ENCODE results near the gene ZMYND8. TPM values are rescaled to one million over a fixed set of nuclear protein-coding genes. Genes with fewer than 3 reads are reported as not detected.

Gene ZMYND8
- polyA plus RNA-seq, 3 donors, result 1.4 to 13.8 (median 5.8) TPM

DNA sequence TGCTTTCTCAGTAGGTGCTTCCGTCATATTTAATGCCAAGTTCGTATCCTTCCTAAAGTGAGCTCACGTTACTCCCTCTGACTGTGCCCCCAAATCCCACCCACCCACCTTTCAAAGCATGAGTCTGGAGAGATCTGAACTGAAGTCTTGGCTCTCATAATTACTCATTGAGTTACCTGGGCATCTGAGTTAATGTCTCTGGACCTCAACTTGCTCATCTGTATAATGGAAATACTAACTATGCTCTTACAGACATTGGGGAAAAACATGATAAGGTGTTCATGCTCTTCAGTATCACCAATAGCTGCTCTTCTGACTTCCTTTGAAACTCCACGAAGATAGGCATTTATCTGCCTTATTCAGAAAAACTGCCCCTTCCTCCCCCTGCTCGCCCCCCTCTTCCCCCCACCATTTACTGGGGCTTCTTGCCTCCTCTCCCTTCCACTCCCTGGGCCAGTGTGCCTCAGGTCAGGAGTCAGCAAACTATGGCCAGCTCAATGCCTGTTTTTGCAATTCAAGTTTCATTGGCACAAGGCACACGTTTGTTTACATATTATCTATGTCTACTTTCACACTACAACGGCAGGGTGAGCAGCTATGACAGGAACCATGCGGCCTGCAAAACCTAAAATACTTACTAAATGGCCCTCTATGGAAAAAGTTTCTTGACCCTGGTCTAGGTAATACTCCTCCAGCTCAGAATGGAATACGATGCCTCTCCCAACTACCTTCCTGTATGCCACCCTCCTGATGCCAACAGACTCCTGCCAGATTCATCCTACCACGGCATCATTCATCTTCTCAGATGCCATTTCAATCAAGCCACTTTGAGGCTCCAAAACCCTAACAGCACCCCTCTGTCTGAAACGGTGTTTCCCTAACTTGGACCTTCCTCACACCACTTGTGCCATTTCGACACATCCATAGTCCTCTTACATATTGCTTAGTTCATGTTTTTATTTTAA lies 138.7 kb downstream of the ZMYND8 start:
- H3K4me3 ChIP-seq (replicated peaks in 1 of 3; ENCODE audit: low read depth in 2 of 3, low read length in 3 of 3), result no peak overlapping the region
- H3K79me2 ChIP-seq (ENCODE audit: insufficient read depth, low read length), result no peaks in the 10 kb centered on the region
- H3K9me3 Mint-ChIP-seq, result no peaks in the 10 kb centered on the region
- peak overlapping the region in 1 of 2 donors; percentile 16 for H3K27ac ChIP-seq (ENCODE audit: low read depth in 1 of 2, low read length in 2 of 2)
- H3K9me3 ChIP-seq (replicated peaks in 1 of 2; ENCODE audit: control insufficient read depth in 1 of 2, insufficient read depth in 1 of 2, low read length in 2 of 2), result no peaks in the 10 kb centered on the region
- peak overlapping the region in 4 of 7 donors; percentile 6 to 77 (median 48) for H3K27ac Mint-ChIP-seq
- H3K27me3 ChIP-seq (ENCODE audit: control insufficient read depth in 2 of 2, insufficient read depth in 2 of 2, low read length in 2 of 2), result no peaks in the 10 kb centered on the region
- no peak overlapping the region for H2AFZ ChIP-seq (ENCODE audit: insufficient read depth, low read depth, low read length, poor library complexity, severe bottlenecking)
- H3K27me3 Mint-ChIP-seq (ENCODE audit: low read depth in 3 of 3), result no peaks in the 10 kb centered on the region
- H4K20me1 ChIP-seq (ENCODE audit: insufficient read depth, low read length), result peaks cover 4% of the 10 kb centered on the region
- TF ChIP-seq, protein P1, sequence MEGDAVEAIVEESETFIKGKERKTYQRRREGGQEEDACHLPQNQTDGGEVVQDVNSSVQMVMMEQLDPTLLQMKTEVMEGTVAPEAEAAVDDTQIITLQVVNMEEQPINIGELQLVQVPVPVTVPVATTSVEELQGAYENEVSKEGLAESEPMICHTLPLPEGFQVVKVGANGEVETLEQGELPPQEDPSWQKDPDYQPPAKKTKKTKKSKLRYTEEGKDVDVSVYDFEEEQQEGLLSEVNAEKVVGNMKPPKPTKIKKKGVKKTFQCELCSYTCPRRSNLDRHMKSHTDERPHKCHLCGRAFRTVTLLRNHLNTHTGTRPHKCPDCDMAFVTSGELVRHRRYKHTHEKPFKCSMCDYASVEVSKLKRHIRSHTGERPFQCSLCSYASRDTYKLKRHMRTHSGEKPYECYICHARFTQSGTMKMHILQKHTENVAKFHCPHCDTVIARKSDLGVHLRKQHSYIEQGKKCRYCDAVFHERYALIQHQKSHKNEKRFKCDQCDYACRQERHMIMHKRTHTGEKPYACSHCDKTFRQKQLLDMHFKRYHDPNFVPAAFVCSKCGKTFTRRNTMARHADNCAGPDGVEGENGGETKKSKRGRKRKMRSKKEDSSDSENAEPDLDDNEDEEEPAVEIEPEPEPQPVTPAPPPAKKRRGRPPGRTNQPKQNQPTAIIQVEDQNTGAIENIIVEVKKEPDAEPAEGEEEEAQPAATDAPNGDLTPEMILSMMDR (IDR thresholded peaks at IDR 0.05), result no peak
- peaks cover 77 to 98% of the 10 kb centered on the region in 2 donors for H3K36me3 ChIP-seq (replicated peaks in 1 of 2; ENCODE audit: control insufficient read depth in 1 of 2, insufficient read depth in 2 of 2, low read length in 2 of 2)
- no peak for DNase-seq
- no peaks in the 10 kb centered on the region for H3K4me1 ChIP-seq (ENCODE audit: control insufficient read depth in 1 of 2, insufficient read depth in 2 of 2, low read length in 2 of 2)
- H3K4me1 Mint-ChIP-seq, result no peaks in the 10 kb centered on the region
- H3K4me2 ChIP-seq (replicated peaks; ENCODE audit: extremely low read depth, low read length, poor library complexity, severe bottlenecking), result no peak overlapping the region
- no peak overlapping the region for H3K9ac ChIP-seq (ENCODE audit: insufficient read depth, low read length, poor library complexity, severe bottlenecking)
- H3K36me3 Mint-ChIP-seq, result peaks cover 65% of the 10 kb centered on the region in 2 donors
- H3K4me3 Mint-ChIP-seq, result no peak overlapping the region
- intact Hi-C loops (cut with micrococcal nuclease), result no loop called here
- WGBS (ENCODE audit: insufficient coverage), result 94% methylated on average over 8 of the region's 12 CpGs

DNA sequence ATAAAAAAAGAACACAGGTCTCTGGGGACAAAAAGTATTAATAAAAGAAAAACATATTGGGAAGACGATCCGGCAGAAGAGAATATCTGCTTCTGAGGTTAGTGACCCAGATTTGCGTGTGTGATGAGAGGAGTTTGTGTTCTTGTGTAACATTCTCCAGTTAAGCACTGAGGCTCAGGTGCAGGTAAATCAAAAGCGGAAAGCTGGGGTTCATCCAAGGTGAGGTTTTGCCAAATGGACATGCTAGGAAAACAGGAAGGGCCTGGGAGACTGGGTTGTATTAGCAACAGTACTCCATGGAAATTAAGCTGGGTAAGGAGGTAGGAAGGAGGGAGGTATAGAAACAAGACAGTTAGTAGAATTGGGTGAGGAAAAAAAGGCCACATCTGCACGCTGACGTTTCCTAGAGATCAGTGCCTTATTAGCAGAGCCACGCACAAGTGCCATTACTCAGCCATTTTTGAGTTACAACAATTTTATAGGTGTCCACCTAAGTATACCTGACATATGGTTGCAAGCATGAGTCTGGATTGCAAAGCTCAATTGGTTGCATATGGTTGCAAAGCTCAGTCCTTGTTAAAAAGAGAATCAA lies 139.6 kb downstream of the ZMYND8 start:
- peaks cover 79 to 98% of the 10 kb centered on the region in 2 donors for H3K36me3 ChIP-seq (replicated peaks in 1 of 2; ENCODE audit: control insufficient read depth in 1 of 2, insufficient read depth in 2 of 2, low read length in 2 of 2)
- WGBS (ENCODE audit: insufficient coverage), result 93% methylated on average over 7 of the region's 7 CpGs
- intact Hi-C loops (cut with micrococcal nuclease), result no loop called here
- Mint-ChIP-seq H3K4me1 (no peaks in the 10 kb centered on the region), H3K27me3 (ENCODE audit: low read depth in 3 of 3) (no peaks in the 10 kb centered on the region), H3K36me3 (peaks cover 56 to 58% of the 10 kb centered on the region in 2 donors), H3K4me3 (no peak overlapping the region), H3K27ac (peak overlapping the region in 1 of 7 donors; percentile 9), H3K9me3 (no peaks in the 10 kb centered on the region)
- H3K4me1 ChIP-seq (ENCODE audit: control insufficient read depth in 1 of 2, insufficient read depth in 2 of 2, low read length in 2 of 2), result no peaks in the 10 kb centered on the region
- no peaks in the 10 kb centered on the region for H3K9me3 ChIP-seq (replicated peaks in 1 of 2; ENCODE audit: control insufficient read depth in 1 of 2, insufficient read depth in 1 of 2, low read length in 2 of 2)
- no peak overlapping the region for H3K4me3 ChIP-seq (replicated peaks in 1 of 3; ENCODE audit: low read depth in 2 of 3, low read length in 3 of 3)
- no peak overlapping the region for H3K27ac ChIP-seq (ENCODE audit: low read depth in 1 of 2, low read length in 2 of 2)
- TF ChIP-seq, protein P1 (IDR thresholded peaks at IDR 0.05), result no peak
- H3K9ac ChIP-seq (ENCODE audit: insufficient read depth, low read length, poor library complexity, severe bottlenecking), result no peak overlapping the region
- H2AFZ ChIP-seq (ENCODE audit: insufficient read depth, low read depth, low read length, poor library complexity, severe bottlenecking), result no peak overlapping the region
- no peaks in the 10 kb centered on the region for H3K27me3 ChIP-seq (ENCODE audit: control insufficient read depth in 2 of 2, insufficient read depth in 2 of 2, low read length in 2 of 2)
- H4K20me1 ChIP-seq (ENCODE audit: insufficient read depth, low read length), result peaks cover 4% of the 10 kb centered on the region
- DNase-seq, result no peak
- no peaks in the 10 kb centered on the region for H3K79me2 ChIP-seq (ENCODE audit: insufficient read depth, low read length)
- H3K4me2 ChIP-seq (replicated peaks; ENCODE audit: extremely low read depth, low read length, poor library complexity, severe bottlenecking), result no peak overlapping the region

All from CD14-positive monocyte (primary cell).